ENCODE data around the gene ACY1. TPM values are rescaled to one million over a fixed set of nuclear protein-coding genes. Genes with fewer than 3 reads are reported as not detected.

Gene ACY1
- total RNA-seq, 1 experiment from 2014 or later = 62.6 TPM

DNA sequence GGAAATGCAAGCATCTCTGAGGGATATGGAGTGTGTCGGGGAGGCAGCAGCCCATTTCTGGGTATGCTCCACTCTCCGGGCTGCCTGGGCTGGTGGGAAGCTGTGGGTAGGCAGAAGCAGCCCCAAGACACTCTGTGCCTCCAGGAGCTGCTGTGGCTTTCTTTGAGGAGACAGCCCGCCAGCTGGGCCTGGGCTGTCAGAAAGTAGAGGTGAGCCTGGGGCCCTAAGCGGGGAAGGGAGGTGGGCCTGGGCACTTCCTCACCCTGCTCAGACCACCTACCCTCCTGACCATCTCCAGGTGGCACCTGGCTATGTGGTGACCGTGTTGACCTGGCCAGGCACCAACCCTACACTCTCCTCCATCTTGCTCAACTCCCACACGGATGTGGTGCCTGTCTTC is 1.7 kb downstream of the ACY1 start:
- no peak overlapping the region for H3K9ac ChIP-seq (ENCODE audit: extremely low read depth, insufficient read length, low read length)
- peaks cover 3% of the 10 kb centered on the region for H4K20me1 ChIP-seq (ENCODE audit: control insufficient read depth, insufficient read depth, insufficient read length)
- no peak overlapping the region for H2BK12ac ChIP-seq (ENCODE audit: insufficient read length, low read depth, low read length)
- no peak overlapping the region for H2BK20ac ChIP-seq (ENCODE audit: low read depth, low read length, poor library complexity, severe bottlenecking)
- H2AFZ ChIP-seq (ENCODE audit: low read length) = no peak overlapping the region
- no peak overlapping the region for H4K8ac ChIP-seq (replicated peaks; ENCODE audit: insufficient read length, low read depth, low read length)
- H3K36me3 Mint-ChIP-seq (ENCODE audit: insufficient read depth in 1 of 3, low read depth in 3 of 3) = peaks cover 0 to 3% (median 2%) of the 10 kb centered on the region in 3 experiments; a peak in 4 of 7 replicates
- no peak overlapping the region for H2BK5ac ChIP-seq (ENCODE audit: insufficient read length, low read length)
- no peak overlapping the region for H2BK15ac ChIP-seq (ENCODE audit: low read depth, low read length)
- DNase-seq = no peak
- no peak overlapping the region for H3K14ac ChIP-seq (ENCODE audit: insufficient read depth, low read length)
- H3K4ac ChIP-seq (ENCODE audit: low read depth, low read length) = no peak overlapping the region
- H3K9me3 ChIP-seq (ENCODE audit: control insufficient read depth, low read depth, low read length) = no peaks in the 10 kb centered on the region
- H3K23me2 ChIP-seq (ENCODE audit: insufficient read length, low read depth, low read length, poor library complexity, severe bottlenecking) = peaks cover 6% of the 10 kb centered on the region
- H3K27ac ChIP-seq (ENCODE audit: insufficient read length, low read depth, low read length) = no peak overlapping the region
- no peaks in the 10 kb centered on the region for H3K27me3 ChIP-seq (ENCODE audit: insufficient read depth, low read length)
- H3K4me2 ChIP-seq (ENCODE audit: insufficient read depth, insufficient read length, low read length) = no peak overlapping the region
- no peak overlapping the region for H4K91ac ChIP-seq (ENCODE audit: insufficient read length, low read depth, low read length)
- no peaks in the 10 kb centered on the region for H3K27me3 Mint-ChIP-seq (ENCODE audit: low read depth)
- peak overlapping the region; percentile 9 to 19; a peak in 2 of 5 replicates for H3K4me3 Mint-ChIP-seq
- peaks cover 3% of the 10 kb centered on the region; the same call in 1 of the 2 replicates for H3K4me1 ChIP-seq (ENCODE audit: insufficient read depth, low read length)
- H2BK120ac ChIP-seq (ENCODE audit: low read depth, low read length, poor library complexity, severe bottlenecking) = no peak overlapping the region
- no peak overlapping the region for H3K18ac ChIP-seq (ENCODE audit: insufficient read length, low read depth, low read length)
- peaks cover 0 to 2% of the 10 kb centered on the region in 2 experiments; a peak in 2 of 5 replicates for H3K9me3 Mint-ChIP-seq
- no CpG with 5 or more reads among the region's 6 CpGs for WGBS (ENCODE audit: extremely low coverage, insufficient read length, low lambda C conversion rate)
- TF ChIP-seq, protein P1, sequence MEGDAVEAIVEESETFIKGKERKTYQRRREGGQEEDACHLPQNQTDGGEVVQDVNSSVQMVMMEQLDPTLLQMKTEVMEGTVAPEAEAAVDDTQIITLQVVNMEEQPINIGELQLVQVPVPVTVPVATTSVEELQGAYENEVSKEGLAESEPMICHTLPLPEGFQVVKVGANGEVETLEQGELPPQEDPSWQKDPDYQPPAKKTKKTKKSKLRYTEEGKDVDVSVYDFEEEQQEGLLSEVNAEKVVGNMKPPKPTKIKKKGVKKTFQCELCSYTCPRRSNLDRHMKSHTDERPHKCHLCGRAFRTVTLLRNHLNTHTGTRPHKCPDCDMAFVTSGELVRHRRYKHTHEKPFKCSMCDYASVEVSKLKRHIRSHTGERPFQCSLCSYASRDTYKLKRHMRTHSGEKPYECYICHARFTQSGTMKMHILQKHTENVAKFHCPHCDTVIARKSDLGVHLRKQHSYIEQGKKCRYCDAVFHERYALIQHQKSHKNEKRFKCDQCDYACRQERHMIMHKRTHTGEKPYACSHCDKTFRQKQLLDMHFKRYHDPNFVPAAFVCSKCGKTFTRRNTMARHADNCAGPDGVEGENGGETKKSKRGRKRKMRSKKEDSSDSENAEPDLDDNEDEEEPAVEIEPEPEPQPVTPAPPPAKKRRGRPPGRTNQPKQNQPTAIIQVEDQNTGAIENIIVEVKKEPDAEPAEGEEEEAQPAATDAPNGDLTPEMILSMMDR (conservative IDR thresholded peaks at IDR 0.05) = no peak
- no peak overlapping the region for H2AK5ac ChIP-seq (ENCODE audit: insufficient read length, low read length)
- no peak overlapping the region for H3K56ac ChIP-seq (ENCODE audit: insufficient read length, low read depth, low read length)
- no peak overlapping the region for H3T11ph ChIP-seq (ENCODE audit: low read length)
- no peak overlapping the region for H3K23ac ChIP-seq (ENCODE audit: insufficient read length, low read depth, low read length)
- H3K79me1 ChIP-seq (ENCODE audit: insufficient read depth, low read depth, low read length, poor library complexity, severe bottlenecking) = no peaks in the 10 kb centered on the region
- H3K27ac Mint-ChIP-seq = no peak overlapping the region
- peaks cover 21 to 31% of the 10 kb centered on the region in 2 experiments for H3K4me1 Mint-ChIP-seq
- no peak overlapping the region for H4K5ac ChIP-seq (ENCODE audit: insufficient read length, low read depth, low read length)
- H3K79me2 ChIP-seq (ENCODE audit: insufficient read depth, low read length) = no peaks in the 10 kb centered on the region

Measured in H9 (cell line).